NB4 (cell line): ENCODE data around the gene CARD9.

Source experiments
- DNase-seq: peaks from one replicate; pipeline ENCODE4 v3.0.0; 2010; ENCODE audit warnings: low read depth
- H3K4me3 ChIP-seq: one replicate; pipeline ENCODE4 v1.5.1; 2011; ENCODE audit warnings: mild to moderate bottlenecking, low read depth, low read length, moderate library complexity
- MYC ChIP-seq: IDR thresholded peaks from 2 replicates; pipeline ENCODE4 v1.6.1; 2011; ENCODE audit warnings: low read depth, low read length
- POLR2A ChIP-seq: IDR thresholded peaks from 2 replicates; pipeline ENCODE4 v1.6.1; 2011; ENCODE audit warnings: mild to moderate bottlenecking; ENCODE audit not compliant: insufficient read length; ENCODE audit errors: extremely low read depth
- TF ChIP-seq, protein P1 (sequence below): IDR thresholded peaks from 2 replicates; pipeline ENCODE4 v1.6.1; 2011; ENCODE audit warnings: low read depth, low read length
- TF ChIP-seq, protein P2 (sequence below): IDR thresholded peaks from one replicate; pipeline ENCODE4 v1.5.1; 2012; ENCODE audit warnings: low read depth, low read length

CARD9 gene

DNA sequence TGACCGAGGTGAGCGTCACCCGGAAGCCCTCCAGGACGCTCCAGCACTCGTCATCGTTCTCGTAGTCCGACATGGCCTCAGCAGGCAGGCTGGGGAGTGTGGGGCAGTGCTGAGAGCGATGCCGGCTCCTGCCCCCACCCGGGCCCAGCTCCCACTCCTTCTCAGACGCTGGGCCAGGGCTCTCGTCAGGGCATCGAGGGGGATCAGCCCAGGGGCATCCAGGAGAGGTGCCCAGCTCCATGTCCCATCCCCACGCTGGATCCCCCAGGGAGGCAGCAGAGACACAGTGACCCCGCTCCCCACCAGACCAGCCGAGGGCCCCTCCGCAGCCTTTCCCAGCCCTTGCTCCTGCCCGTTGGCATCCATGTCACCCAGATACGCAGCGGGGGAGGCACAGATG lies 1.5 kb downstream of the CARD9 start:
- TF ChIP-seq MYC (no peak), POLR2A (no peak)
- TF ChIP-seq, protein P1, sequence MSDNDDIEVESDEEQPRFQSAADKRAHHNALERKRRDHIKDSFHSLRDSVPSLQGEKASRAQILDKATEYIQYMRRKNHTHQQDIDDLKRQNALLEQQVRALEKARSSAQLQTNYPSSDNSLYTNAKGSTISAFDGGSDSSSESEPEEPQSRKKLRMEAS = no peak
- TF ChIP-seq, protein P2, sequence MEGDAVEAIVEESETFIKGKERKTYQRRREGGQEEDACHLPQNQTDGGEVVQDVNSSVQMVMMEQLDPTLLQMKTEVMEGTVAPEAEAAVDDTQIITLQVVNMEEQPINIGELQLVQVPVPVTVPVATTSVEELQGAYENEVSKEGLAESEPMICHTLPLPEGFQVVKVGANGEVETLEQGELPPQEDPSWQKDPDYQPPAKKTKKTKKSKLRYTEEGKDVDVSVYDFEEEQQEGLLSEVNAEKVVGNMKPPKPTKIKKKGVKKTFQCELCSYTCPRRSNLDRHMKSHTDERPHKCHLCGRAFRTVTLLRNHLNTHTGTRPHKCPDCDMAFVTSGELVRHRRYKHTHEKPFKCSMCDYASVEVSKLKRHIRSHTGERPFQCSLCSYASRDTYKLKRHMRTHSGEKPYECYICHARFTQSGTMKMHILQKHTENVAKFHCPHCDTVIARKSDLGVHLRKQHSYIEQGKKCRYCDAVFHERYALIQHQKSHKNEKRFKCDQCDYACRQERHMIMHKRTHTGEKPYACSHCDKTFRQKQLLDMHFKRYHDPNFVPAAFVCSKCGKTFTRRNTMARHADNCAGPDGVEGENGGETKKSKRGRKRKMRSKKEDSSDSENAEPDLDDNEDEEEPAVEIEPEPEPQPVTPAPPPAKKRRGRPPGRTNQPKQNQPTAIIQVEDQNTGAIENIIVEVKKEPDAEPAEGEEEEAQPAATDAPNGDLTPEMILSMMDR = no peak
- no peak for DNase-seq
- H3K4me3 ChIP-seq = peak overlapping the region; percentile 92

DNA sequence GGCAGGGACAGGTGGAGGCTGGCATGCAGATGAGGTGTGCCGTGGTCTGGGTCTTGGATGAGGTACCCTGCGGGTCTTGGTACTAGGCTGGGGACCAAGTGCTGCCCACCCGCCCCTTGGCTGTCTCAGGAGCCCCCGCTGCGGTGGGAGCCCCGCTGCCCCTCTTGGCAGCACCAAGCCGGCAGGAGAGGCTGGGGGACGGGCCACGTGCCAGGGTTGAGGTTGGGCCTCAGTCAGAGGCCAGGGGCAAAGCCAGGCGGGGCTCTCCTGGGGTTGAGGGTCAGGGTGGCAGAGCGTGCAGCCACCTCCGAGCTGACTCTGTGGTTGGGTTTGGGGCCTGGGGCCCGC lies 2.0 kb downstream of the CARD9 start:
- DNase-seq = no peak
- TF ChIP-seq MYC (no peak), POLR2A (no peak)
- TF ChIP-seq, protein P2 = no peak
- TF ChIP-seq, protein P1 = no peak
- no peak overlapping the region for H3K4me3 ChIP-seq

DNA sequence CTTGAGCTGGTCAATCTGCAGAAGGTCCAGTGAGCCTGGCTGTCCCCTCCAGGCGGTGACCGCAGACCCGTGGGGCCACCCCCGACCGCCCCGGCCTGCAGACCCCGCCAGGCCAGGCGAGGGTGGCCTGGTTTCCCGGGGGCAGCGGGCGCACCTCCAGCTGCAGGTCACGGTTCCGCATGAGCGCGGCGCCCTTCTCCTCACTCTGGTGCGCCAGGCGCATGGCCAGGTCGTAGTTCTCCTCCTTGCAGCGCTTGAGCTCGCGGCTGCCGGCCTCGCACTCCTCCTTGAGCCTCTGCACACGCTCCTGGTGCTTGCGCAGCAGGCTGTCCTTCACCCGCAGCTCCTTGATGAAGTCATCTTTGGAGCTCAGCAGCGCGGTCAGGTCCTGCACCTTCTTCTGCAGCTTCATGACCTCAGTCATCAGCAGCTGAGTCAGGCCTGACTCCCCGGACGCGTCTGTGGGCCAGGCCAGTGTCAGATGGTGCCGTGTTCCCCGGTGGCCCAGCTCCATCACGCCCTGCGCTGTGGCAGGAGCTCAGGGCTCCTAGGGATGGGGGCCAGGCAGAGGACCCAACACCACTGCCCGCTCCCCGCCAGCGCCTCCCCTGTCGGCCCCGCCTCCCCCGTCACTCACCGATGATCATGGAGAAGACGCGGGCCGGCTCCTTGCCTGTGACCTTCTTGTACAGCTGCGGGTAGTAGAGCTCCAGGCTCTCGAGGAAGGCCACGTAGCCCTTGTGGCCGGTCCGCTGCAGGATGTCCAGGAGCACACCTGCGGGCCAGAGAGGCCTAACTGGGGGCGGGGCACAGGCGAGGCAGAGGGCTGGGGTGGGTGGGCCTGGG lies 2.6 kb downstream of the CARD9 start:
- TF ChIP-seq POLR2A (no peak), MYC (no peak)
- TF ChIP-seq, protein P2 = no peak
- DNase-seq = no peak
- H3K4me3 ChIP-seq = no peak overlapping the region

DNA sequence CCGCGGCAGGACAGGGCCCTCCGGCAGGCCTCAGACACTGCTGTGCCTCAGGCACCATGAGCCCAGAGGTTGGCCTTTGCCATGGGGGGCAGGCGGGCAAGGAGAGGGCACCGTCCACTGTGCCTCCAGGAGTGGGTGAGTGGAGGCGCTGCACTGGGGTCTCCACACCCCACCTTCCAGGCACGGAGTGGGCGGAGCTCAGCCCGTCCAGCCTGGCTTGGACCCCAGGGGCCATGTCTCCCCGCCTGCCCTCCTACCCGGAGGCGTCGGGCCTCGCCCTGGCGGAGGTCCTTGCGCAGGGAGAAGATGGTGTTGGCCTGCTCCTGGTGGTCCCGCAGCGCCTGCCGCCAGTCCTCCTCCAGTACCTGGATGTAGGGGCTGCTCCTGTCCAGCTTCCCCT lies 3.4 kb downstream of the CARD9 start:
- TF ChIP-seq MYC = no peak
- H3K4me3 ChIP-seq = no peak overlapping the region
- no peak for DNase-seq

DNA sequence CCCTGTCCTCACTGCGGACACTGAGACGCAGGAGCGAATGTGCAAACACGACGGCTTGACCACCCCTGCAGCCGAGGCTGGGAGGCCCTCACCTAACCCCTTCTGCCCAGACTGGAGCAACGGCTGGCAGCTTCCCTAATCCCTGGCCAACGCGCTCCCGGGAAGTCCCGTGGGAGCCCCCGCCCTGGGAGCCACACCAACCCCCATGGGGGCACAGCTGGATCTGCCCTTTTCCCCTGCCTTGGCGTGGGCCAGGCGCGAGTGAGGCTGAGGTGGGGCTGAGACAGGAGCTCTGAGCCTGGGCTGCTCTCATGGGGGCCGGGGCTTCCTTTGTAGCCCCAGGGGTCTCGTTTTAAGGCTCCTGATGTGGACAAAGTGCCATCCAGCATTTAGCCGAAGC lies 5.3 kb downstream of the CARD9 start:
- no peak overlapping the region for H3K4me3 ChIP-seq
- TF ChIP-seq MYC (no peak), POLR2A (no peak)
- TF ChIP-seq, protein P1 = no peak
- TF ChIP-seq, protein P2 = no peak
- DNase-seq = no peak

DNA sequence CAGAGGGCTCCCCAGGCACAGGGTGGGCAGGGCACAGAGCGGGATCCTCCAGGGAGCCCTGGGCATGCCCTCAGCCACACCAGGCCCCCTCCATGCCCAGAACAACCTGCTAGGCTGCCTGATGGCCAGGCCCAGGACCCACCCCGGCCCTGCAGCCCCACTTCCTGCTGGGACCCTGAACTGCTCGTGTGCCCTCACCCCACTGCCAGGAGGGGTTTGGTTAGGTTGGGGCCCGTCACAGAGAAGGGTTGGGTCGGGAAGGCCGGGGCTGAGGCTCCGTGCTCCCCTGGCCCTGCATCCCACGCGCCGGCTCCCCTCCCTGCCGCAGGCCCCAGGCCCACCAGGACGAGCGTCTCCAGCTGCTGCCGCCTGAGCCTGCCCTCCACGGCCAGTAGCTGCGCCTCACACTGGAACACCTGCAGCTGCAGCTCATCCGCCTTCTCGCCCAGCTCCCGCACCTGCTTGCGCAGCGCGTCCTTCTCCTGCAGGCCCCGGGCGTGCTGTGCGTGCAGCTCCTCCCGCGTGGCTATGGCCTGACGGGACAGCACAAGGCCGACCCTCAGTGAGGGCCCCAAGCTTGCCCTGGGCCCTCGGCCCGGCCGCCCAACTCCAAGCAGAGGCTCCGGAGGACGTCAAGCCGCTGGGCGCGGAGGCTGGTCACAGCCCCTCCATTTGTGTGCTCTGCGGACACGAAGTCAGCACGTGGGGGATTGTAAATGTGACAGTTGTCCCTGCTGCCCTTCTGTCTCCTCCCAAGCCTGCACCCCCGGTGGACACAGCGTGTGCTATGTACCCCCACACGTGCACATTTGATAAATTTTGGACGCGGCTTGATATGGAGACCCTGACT lies 5.9 kb downstream of the CARD9 start:
- DNase-seq = no peak
- TF ChIP-seq MYC (no peak), POLR2A (no peak)
- TF ChIP-seq, protein P2 = no peak
- no peak overlapping the region for H3K4me3 ChIP-seq
